OCI-LY3 (cell line): Measurements from ENCODE around the gene TENM4.

Source experiments
- H2AFZ ChIP-seq: fragments of 200-600, 300-600 bp; shearing (Covaris generic); 2 replicates; pipeline ENCODE4 v1.6.0; 2014; ENCODE audit warnings: antibody characterized with exemption, low read depth, low read length
- H3K27ac ChIP-seq: fragments of 200-600, 300-600 bp; sonication (generic); 2 replicates; pipeline ENCODE4 v1.5.1; 2014; ENCODE audit warnings: mild to moderate bottlenecking, low read length, moderate library complexity, mixed read lengths
- H3K27me3 ChIP-seq: fragments of 200-600, 300-600 bp; sonication (generic); 2 replicates; pipeline ENCODE4 v1.6.1; 2014; ENCODE audit warnings: low read depth, low read length, mixed read lengths
- H3K36me3 ChIP-seq: fragments of 200-600, 300-600 bp; sonication (generic); replicated peaks from 2 replicates; pipeline ENCODE3; 2014; ENCODE audit warnings: low read depth, low read length, mixed read lengths
- H3K4me1 ChIP-seq: fragments of 300-600, 200-600 bp; sonication (generic); 2 replicates; pipeline ENCODE4 v1.6.1; 2014; ENCODE audit warnings: low read length, mixed read lengths
- H3K4me2 ChIP-seq: fragments of 200-600, 300-600 bp; sonication (generic); 2 replicates; pipeline ENCODE4 v1.6.1; 2014; ENCODE audit warnings: low read length, mixed read lengths
- H3K4me3 ChIP-seq: fragments of 300-600, 200-600 bp; sonication (generic); 2 replicates; pipeline ENCODE4 v1.5.1; 2014; ENCODE audit warnings: antibody characterized with exemption, mild to moderate bottlenecking, low read length, moderate library complexity
- H3K79me2 ChIP-seq: fragments of 300-600, 200-600 bp; shearing (Covaris generic); 2 replicates; pipeline ENCODE4 v1.6.1; 2014; ENCODE audit warnings: mild to moderate bottlenecking, low read length, mixed read lengths
- H3K9ac ChIP-seq: fragments of 300-600, 200-600 bp; shearing (Covaris generic); 2 replicates; pipeline ENCODE4 v1.6.0; 2014; ENCODE audit warnings: mild to moderate bottlenecking, low read length, moderate library complexity
- H3K9me3 ChIP-seq: fragments of 200-600, 300-600 bp; shearing (Covaris generic); 2 replicates; pipeline ENCODE4 v1.6.1; 2014; ENCODE audit warnings: low read length, mixed read lengths; ENCODE audit not compliant: insufficient read depth
- H4K20me1 ChIP-seq: fragments of 200-600, 300-600 bp; sonication (generic); 2 replicates; pipeline ENCODE4 v1.6.1; 2016; ENCODE audit warnings: low read length, mixed read lengths; ENCODE audit not compliant: insufficient read depth
- CTCF ChIP-seq: fragments of 200-600, 300-600 bp; sonication (generic); IDR thresholded peaks from 2 replicates; pipeline ENCODE4 v1.5.1; 2014; ENCODE audit warnings: antibody characterized with exemption, low read length, low read depth
- EZH2phosphoT487 ChIP-seq: fragments of 200-600 bp; shearing (Covaris generic); IDR thresholded peaks from 2 replicates; pipeline ENCODE4 v1.6.1; 2018; ENCODE audit warnings: antibody characterized with exemption, mixed run types, low read depth

Gene TENM4

GRCh38 chr11:79025622-79026021 lies 415.2 kb downstream of the TENM4 start:
- peaks cover 18% of the 10 kb centered on the region for H3K27me3 ChIP-seq
- peaks cover 10% of the 10 kb centered on the region for H3K4me1 ChIP-seq
- H3K9me3 ChIP-seq = no peaks in the 10 kb centered on the region
- H3K4me2 ChIP-seq = no peak overlapping the region
- no peaks in the 10 kb centered on the region for H3K79me2 ChIP-seq
- H4K20me1 ChIP-seq = peaks cover 42% of the 10 kb centered on the region
- H3K4me3 ChIP-seq = no peak overlapping the region
- no peak overlapping the region for H3K27ac ChIP-seq
- TF ChIP-seq CTCF (no peak), EZH2phosphoT487 (no peak)
- H3K9ac ChIP-seq = no peak overlapping the region
- no peak overlapping the region for H2AFZ ChIP-seq
- H3K36me3 ChIP-seq = no peaks in the 10 kb centered on the region

- Histone ChIP-seq H3K36me3 (no peaks in the 10 kb centered on the region), H3K9ac (no peak overlapping the region), H3K4me2 (no peak overlapping the region), H3K4me1 (peaks cover 10% of the 10 kb centered on the region), H3K27me3 (peaks cover 18% of the 10 kb centered on the region), H3K9me3 (no peaks in the 10 kb centered on the region), H3K27ac (no peak overlapping the region), H3K4me3 (no peak overlapping the region), H2AFZ (no peak overlapping the region), H3K79me2 (no peaks in the 10 kb centered on the region), H4K20me1 (peaks cover 41% of the 10 kb centered on the region)
- TF ChIP-seq EZH2phosphoT487 (no peak), CTCF (no peak)
Measured at GRCh38 chr11:79025097-79025496, 415.7 kb downstream of the TENM4 start.

GRCh38 chr11:79022265-79022664 lies 418.6 kb downstream of the TENM4 start:
- Histone ChIP-seq H2AFZ (no peak overlapping the region), H3K4me3 (no peak overlapping the region), H3K9ac (no peak overlapping the region), H3K27me3 (peaks cover 6% of the 10 kb centered on the region), H3K4me2 (no peak overlapping the region), H3K9me3 (no peaks in the 10 kb centered on the region), H3K36me3 (no peaks in the 10 kb centered on the region), H4K20me1 (peaks cover 25% of the 10 kb centered on the region), H3K4me1 (peaks cover 6% of the 10 kb centered on the region), H3K27ac (no peak overlapping the region), H3K79me2 (no peaks in the 10 kb centered on the region)
- TF ChIP-seq EZH2phosphoT487 (no peak), CTCF (no peak)

- Histone ChIP-seq H3K9ac (no peak overlapping the region), H2AFZ (no peak overlapping the region), H3K79me2 (no peaks in the 10 kb centered on the region), H4K20me1 (peaks cover 19% of the 10 kb centered on the region; the same call in 1 of the 2 replicates), H3K4me1 (no peaks in the 10 kb centered on the region), H3K27ac (no peak overlapping the region), H3K9me3 (no peaks in the 10 kb centered on the region), H3K4me3 (no peak overlapping the region), H3K4me2 (no peak overlapping the region), H3K27me3 (peaks cover 5% of the 10 kb centered on the region; the same call in 1 of the 2 replicates), H3K36me3 (no peaks in the 10 kb centered on the region)
- no peak for TF ChIP-seq EZH2phosphoT487
- no peak for TF ChIP-seq CTCF
Measured at GRCh38 chr11:79021601-79022000, 419.2 kb downstream of the TENM4 start.
